ENCODE results near the gene UBE2N.
"Not testable (repeated sequence)": the region's sequence is repeated elsewhere in the genome, so short reads cannot be mapped to it uniquely, and the experiment has no call there.

The UBE2N gene

DNA sequence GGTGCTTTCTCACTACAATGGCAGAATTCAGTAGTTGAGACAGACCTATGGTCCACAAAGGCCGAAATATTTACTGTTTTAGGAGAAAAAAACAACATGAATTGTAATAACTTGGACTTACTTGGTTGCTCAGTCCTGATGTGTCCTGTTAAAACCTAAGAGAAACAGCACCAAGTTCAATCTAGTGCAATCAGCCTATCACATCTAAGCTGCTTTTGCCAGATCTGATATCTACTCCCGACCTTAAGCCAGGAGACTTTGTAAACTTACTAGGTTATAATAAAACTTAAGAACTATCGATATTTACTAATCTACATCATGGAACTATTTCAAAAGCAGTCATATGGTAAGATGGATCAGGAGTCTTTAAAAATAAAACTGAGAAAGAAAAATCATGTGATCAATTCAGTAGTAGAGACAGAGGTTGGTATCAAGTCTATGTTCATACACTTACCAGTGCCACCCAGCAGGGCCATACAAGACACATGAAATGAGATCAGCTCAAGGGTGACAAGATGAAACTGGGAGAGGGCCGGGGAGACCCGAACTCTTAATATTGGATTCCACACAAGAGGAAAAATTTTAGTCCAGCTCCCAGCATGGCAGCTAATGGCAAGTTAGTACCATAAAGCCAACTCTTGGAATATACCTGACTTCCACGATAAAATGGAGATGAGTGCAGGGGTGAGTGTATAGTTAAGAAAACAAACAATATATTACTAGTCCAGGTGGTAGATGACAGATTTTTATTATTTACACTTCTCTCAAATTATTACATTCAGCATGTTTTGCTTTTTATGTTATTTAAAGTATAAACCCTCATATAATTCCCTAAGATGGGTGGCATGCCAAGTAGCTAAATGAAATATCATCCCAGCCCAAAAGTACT, 36.5 kb downstream of the UBE2N start:
- no peak for DNase-seq (ENCODE audit: insufficient read length, low spot score)
- TF ChIP-seq TAF1 (IDR thresholded peaks at IDR 0.05; ENCODE audit: low read depth, low read length) (no peak), SPI1 (IDR thresholded peaks at IDR 0.05; ENCODE audit: low read depth, low read length) (no peak), POLR2A (IDR thresholded peaks at IDR 0.05; ENCODE audit: low read depth, low read length) (no peak), PAX5 (IDR thresholded peaks at IDR 0.05; ENCODE audit: insufficient read depth, low read length, severe bottlenecking) (no peak), POU2F2 (IDR thresholded peaks at IDR 0.05; ENCODE audit: low read depth, low read length) (no peak), POLR2AphosphoS5 (IDR thresholded peaks at IDR 0.05; ENCODE audit: low read depth, low read length) (no peak)
- FAIRE-seq, result no peak

DNA sequence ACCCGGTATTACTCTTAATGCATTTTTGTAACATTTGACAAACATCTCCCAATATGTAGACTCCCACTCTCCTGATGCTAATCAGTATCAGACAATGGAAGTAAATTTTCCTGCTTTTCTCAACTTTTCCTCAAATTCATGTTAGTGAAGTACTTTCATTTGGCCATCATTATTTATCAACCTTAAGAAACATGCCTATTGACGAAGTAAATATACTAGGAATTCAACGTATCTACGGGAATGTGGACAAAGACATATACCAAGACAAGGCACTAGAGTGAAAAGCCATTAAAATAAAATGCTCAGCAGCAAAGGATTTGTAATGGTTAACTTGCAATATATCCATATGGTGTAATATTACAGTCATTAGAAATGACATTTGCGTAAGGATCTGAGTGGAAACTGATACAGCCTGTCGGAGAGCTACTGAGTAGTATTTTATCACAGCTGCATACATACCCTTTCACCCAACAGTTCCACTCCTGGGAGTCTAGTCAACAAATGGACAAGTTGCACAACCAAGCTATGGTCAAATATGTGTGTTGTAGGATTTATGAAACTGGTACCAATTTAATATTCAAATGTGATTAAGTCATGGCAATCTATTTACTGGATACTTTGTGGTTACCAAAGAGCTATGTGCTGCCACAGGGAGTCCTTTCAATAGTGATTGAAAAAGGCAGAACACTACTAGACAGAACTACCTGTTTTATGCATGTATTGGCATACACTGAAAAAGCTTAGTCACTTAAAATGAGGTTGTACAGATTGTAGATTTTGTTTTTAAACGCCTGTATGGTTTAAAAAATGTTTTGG, 37.6 kb downstream of the UBE2N start:
- no peak for DNase-seq (ENCODE audit: insufficient read length, low spot score)
- TF ChIP-seq POLR2A (IDR thresholded peaks at IDR 0.05; ENCODE audit: low read depth, low read length) (peak; percentile 56), POU2F2 (IDR thresholded peaks at IDR 0.05; ENCODE audit: low read depth, low read length) (no peak), POLR2AphosphoS5 (IDR thresholded peaks at IDR 0.05; ENCODE audit: low read depth, low read length) (no peak)
- no peak for FAIRE-seq

- TF ChIP-seq PAX5 (IDR thresholded peaks at IDR 0.05; ENCODE audit: insufficient read depth, low read length, severe bottlenecking) (no peak), POU2F2 (IDR thresholded peaks at IDR 0.05; ENCODE audit: low read depth, low read length) (no peak), SPI1 (IDR thresholded peaks at IDR 0.05; ENCODE audit: low read depth, low read length) (no peak), TAF1 (IDR thresholded peaks at IDR 0.05; ENCODE audit: low read depth, low read length) (no peak), POLR2AphosphoS5 (IDR thresholded peaks at IDR 0.05; ENCODE audit: low read depth, low read length) (no peak)
- FAIRE-seq, result no peak
- DNase-seq (ENCODE audit: insufficient read length, low spot score), result no peak
Observed at GRCh38 chr12:93402333-93403311, 39.1 kb downstream of the UBE2N start.

GRCh38 chr12:93399183-93399863, 42.4 kb downstream of the UBE2N start:
- not testable (repeated sequence) for DNase-seq (ENCODE audit: insufficient read length, low spot score)
- peak; percentile 98 for FAIRE-seq

DNA sequence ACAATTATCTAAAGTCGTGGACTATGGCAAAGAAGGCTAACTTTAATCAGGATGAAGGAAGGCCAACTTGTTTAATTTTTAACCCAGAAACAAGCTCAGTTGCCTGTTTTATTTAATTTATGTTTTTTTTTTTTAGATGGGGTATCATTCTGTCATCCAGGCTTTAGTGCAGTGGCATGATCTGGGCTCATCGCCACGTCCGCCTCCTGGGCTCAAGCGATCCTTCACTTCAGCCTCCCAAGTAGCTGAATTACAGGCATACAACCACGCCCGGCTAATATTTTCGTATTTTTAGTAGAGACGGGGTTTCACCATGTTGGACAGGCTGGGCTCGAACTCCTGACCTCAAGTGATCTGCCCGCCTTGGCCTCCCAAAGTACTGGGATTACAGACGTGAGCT, 44.3 kb downstream of the UBE2N start:
- FAIRE-seq, result no peak
- no peak for TF ChIP-seq POLR2A (IDR thresholded peaks at IDR 0.05; ENCODE audit: low read depth, low read length)
- TF ChIP-seq POU2F2 (IDR thresholded peaks at IDR 0.05; ENCODE audit: low read depth, low read length), result no peak
- TF ChIP-seq SPI1 (IDR thresholded peaks at IDR 0.05; ENCODE audit: low read depth, low read length), result no peak
- TF ChIP-seq TAF1 (IDR thresholded peaks at IDR 0.05; ENCODE audit: low read depth, low read length), result no peak
- no peak for DNase-seq (ENCODE audit: insufficient read length, low spot score)

DNA sequence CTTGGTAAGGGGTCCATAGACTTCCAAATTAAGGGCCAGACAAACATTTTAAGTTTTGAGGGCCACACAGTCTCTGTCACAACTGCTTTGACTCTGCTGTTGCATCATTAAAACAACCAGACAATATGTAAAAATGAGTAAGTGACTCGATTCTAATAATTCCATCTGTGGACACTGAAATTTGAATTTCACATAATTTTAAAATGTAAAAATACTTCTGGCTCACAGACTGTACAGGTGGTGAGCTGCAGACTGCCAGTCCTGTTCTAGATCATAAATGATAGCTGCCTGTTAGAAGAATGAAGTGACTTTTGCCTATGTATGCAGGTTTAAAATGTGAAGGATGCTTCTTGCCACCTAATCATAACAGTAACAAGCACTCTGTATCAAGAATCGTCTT, 48.3 kb downstream of the UBE2N start:
- FAIRE-seq, result no peak
- no peak for TF ChIP-seq PAX5 (IDR thresholded peaks at IDR 0.05; ENCODE audit: insufficient read depth, low read length, severe bottlenecking)
- TF ChIP-seq POLR2AphosphoS5 (IDR thresholded peaks at IDR 0.05; ENCODE audit: low read depth, low read length), result no peak
- TF ChIP-seq SPI1 (IDR thresholded peaks at IDR 0.05; ENCODE audit: low read depth, low read length), result no peak
- no peak for TF ChIP-seq POLR2A (IDR thresholded peaks at IDR 0.05; ENCODE audit: low read depth, low read length)
- TF ChIP-seq TAF1 (IDR thresholded peaks at IDR 0.05; ENCODE audit: low read depth, low read length), result no peak
- no peak for TF ChIP-seq POU2F2 (IDR thresholded peaks at IDR 0.05; ENCODE audit: low read depth, low read length)
- DNase-seq (ENCODE audit: insufficient read length, low spot score), result no peak

DNA sequence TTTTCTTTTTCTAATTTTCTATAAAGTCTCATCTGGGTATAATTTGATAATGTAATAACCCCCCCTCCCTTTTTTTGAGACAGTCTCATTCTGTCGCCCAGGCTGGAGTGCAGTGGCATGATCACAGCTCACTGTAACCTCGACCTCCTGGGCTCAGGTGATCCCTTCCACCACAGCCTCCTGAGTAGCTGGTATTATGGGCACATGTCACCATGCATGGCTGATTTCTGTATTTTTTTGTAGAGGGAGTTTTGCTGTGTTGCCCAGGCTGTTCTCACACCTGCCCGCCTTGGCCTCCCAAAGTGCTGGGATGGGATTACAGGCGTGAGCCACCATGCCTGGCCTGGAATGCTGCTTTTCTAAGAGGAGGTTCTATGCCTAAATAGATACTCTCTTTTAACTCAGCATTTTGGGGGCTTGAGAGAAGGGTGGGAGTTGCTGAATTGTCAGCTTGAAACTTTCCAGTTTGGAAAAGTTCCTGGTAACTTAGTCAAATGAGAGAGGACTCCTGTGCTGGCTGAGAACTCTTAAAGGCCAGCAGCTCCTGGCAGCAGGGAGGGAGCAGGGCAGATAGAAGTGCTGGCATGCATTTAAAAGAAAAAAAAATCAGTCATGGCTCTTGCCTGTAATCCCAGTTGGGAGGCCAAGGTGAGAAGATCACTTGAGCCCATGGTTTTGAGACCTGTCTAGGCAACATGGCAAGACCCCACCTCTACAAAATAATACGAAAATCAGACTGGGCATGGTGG, 51.0 kb downstream of the UBE2N start:
- TF ChIP-seq PAX5 (IDR thresholded peaks at IDR 0.05; ENCODE audit: insufficient read depth, low read length, severe bottlenecking) (peak; percentile 53), TAF1 (IDR thresholded peaks at IDR 0.05; ENCODE audit: low read depth, low read length) (no peak)
- DNase-seq (ENCODE audit: insufficient read length, low spot score), result no peak
- FAIRE-seq, result peak; percentile 66

DNA sequence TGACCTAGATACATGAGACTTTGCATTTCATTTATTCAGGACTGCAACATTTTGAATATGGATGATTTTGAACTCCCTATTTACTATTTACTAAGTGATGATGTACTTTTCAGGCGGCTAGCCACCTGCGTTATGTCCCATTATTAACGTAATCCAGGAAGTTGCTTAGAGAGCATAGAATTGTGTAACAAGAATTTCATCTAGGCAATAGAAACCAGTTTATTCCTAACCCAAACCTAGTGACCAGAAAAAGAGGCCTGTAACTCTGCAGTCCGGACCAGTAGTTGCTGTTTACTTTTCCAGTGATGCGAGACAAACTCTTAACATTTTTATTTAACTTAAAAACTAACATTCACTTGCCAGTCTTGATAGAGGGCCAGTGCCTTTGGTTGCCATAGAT, 51.7 kb downstream of the UBE2N start:
- FAIRE-seq (no peak), DNase-seq (ENCODE audit: insufficient read length, low spot score) (no peak)
- TF ChIP-seq PAX5 (IDR thresholded peaks at IDR 0.05; ENCODE audit: insufficient read depth, low read length, severe bottlenecking), result no peak
- TF ChIP-seq TAF1 (IDR thresholded peaks at IDR 0.05; ENCODE audit: low read depth, low read length), result no peak
- TF ChIP-seq POLR2A (IDR thresholded peaks at IDR 0.05; ENCODE audit: low read depth, low read length), result no peak
- no peak for TF ChIP-seq SPI1 (IDR thresholded peaks at IDR 0.05; ENCODE audit: low read depth, low read length)
- no peak for TF ChIP-seq POLR2AphosphoS5 (IDR thresholded peaks at IDR 0.05; ENCODE audit: low read depth, low read length)
- no peak for TF ChIP-seq POU2F2 (IDR thresholded peaks at IDR 0.05; ENCODE audit: low read depth, low read length)

Data from GM12891 (cell line).